GM12892 (cell line): ENCODE data around the gene ZNF48.
A peak's percentile ranks its signal among the peaks of the same experiment; 100 is the strongest.

Experiments
- POLR2A ChIP-seq: IDR thresholded peaks from 2 replicates; pipeline ENCODE4 v1.6.1; 2011; ENCODE audit warnings: low read depth, low read length, control low read depth
- POLR2AphosphoS5 ChIP-seq: IDR thresholded peaks from 2 replicates; pipeline ENCODE4 v1.6.1; 2011; ENCODE audit warnings: low read depth, low read length, control low read depth
- TAF1 ChIP-seq: IDR thresholded peaks from 2 replicates; pipeline ENCODE4 v1.6.1; 2011; ENCODE audit warnings: low read depth, mild to moderate bottlenecking, control low read depth, low read length, borderline replicate concordance

DNA sequence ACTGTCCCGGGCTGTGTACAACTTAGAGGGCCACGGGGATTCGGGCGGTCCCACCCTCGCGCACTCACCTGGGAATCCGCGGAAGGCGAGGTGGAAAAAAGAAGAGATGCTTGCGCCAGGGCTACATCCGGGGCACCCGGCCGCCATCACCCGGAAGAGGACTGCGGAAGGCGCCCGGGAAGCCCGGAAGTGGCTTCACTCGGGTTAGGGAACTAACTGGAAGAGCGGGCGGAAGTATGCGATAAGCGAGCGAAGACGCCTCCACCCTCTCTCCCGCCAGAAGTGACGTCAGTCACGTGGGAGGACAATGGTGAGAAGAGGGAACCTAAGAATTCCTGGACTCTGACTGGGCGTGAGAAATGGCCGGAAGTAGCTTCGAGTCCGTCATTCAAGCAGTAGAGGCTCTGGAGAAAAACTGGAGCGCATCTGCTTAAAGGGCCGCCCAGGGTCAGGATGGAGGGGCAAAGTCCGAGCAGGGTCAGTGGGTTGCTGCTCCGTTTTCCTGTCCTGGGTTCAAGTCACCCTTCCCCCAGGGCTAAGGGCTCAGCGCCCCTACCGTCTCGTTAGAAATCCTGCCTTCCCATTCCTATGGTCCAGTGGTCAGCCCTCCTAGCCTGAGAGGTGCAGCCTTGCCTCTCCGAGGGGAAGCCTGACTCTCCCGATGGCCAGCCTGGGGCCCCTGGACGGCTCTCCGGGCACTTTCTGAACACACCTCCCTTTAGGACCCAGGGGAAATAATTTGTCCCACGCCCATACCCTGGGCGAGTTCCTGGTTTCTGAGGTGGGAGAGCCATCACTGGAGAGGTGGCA lies 39.9 kb upstream of the ZNF48 start, which contains the start of gene CD2BP2:
- TF ChIP-seq POLR2A (peak; percentile 23), TAF1 (peak; percentile 96), POLR2AphosphoS5 (peak; percentile 51; the same call in 1 of the 2 replicates)
